Vagina (tissue), 2 donors: ENCODE results near the gene NUDT22.

ENCODE experiments used
- POLR2A ChIP-seq, 2 donors: fragments of 450-650 bp; IDR thresholded peaks; one replicate each; pipeline ENCODE4 v1.6.1; 2017; ENCODE audit warnings: antibody characterized with exemption in 2 of 2, mild to moderate bottlenecking in 2 of 2, moderate library complexity in 2 of 2
- POLR2AphosphoS5 ChIP-seq, 2 donors: sonication (generic); formaldehyde crosslinking; IDR thresholded peaks; one replicate each; pipeline ENCODE4 v1.9.0; 2017; ENCODE audit warnings: antibody characterized with exemption in 2 of 2, mild to moderate bottlenecking in 2 of 2, low read depth in 1 of 2; ENCODE audit not compliant: insufficient read depth in 1 of 2
- TF ChIP-seq, protein P1 (sequence below), 3 experiments: fragments of 450-650 bp in 2 of 3; fragments of 200-600 bp in 1 of 3; sonication (generic) in 1 of 3; IDR thresholded peaks; one replicate each; pipeline ENCODE4 v1.5.1; 2017 to 2019; ENCODE audit warnings: antibody characterized with exemption in 3 of 3, mild to moderate bottlenecking in 2 of 3, moderate library complexity in 2 of 3

DNA sequence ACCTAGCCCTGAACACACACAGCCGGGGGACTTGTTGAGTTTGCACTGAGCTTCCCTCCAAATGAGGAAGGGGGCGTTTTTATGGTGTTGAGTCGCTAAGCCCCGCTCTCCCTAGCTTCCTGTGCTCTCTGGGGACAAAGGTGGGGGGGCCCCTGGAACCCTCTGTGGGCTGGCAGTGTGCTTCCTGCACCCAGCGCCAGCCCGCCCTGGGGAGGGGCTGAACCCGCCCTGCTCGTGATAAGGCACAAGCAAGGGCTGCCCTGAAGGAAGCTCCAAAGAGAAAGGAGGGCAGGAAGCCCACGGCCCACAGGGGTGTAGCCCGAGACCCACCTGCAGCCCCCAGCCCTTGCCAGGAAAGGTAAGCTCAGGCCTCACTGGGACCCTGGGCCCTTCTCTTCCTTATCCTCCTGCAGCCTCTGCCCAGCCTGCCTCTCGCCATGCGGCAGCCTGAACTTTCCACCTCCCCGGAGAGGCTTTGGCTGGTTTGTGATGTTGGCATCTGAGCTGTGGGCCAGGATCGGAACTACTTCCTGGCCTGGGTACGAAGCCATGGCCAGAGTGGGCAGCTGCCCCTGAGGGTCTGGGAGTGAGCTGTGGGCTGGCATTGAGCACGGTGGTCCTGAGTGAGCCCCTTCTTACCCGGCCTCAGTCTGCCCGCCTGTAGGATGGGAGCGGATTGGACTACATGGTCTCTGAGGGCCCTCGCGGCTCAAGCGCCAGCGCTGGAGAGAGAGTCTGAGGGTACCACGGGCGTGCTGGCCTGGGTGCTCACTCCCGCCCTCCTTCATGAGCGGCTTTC is 19.4 kb upstream of the NUDT22 start, which contains the start of gene FERMT3:
- TF ChIP-seq, protein P1, sequence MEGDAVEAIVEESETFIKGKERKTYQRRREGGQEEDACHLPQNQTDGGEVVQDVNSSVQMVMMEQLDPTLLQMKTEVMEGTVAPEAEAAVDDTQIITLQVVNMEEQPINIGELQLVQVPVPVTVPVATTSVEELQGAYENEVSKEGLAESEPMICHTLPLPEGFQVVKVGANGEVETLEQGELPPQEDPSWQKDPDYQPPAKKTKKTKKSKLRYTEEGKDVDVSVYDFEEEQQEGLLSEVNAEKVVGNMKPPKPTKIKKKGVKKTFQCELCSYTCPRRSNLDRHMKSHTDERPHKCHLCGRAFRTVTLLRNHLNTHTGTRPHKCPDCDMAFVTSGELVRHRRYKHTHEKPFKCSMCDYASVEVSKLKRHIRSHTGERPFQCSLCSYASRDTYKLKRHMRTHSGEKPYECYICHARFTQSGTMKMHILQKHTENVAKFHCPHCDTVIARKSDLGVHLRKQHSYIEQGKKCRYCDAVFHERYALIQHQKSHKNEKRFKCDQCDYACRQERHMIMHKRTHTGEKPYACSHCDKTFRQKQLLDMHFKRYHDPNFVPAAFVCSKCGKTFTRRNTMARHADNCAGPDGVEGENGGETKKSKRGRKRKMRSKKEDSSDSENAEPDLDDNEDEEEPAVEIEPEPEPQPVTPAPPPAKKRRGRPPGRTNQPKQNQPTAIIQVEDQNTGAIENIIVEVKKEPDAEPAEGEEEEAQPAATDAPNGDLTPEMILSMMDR (IDR thresholded peaks at IDR 0.05): no peak
- TF ChIP-seq POLR2A (IDR thresholded peaks at IDR 0.05) (no peak), POLR2AphosphoS5 (IDR thresholded peaks at IDR 0.05; ENCODE audit: insufficient read depth in 1 of 2, low read depth in 1 of 2) (peak in 1 of 2 donors; percentile 9)
